Measurements from ENCODE around the gene AGXT.

The AGXT gene

GRCh38 chr2:240869956-240870875, 1.6 kb downstream of the AGXT start:
- DNase-seq, result no peak

GRCh38 chr2:240871071-240871958, 2.7 kb downstream of the AGXT start:
- no peak for DNase-seq

- no peak for DNase-seq
Observed at GRCh38 chr2:240872317-240873097, 3.9 kb downstream of the AGXT start.

DNA sequence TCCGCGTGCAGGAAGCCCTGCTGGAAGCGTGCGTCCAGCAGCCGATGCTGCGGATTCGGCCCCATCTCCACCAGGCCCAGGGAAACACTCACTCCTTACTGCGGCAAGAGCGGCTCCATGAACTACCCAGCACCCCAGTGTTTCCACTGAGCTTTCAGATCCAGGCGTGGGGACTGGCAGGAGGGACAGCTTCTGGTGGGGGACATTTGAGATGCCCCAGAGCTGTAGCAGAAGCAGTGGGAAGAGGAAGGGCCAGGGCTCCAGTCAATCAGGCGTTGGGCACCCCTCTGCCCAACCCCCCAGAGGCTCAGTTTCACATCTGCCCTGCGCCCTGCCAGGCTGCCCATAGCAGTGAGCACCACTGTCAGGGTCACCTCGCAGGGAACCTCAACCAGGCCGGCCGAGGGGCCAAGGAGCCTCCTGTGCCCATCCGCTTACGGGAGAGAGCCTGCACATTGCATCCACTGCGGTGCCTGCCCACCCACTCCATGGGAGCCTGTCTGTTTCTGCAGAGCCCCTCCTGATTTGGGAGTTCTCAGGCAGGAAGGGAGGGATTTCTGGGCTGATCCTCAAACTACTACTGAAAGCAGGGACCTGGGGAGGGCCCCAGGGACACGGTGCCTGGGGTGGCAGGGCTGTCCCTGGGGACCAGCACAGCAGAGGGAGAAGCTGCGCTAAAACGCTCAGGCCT, 4.6 kb downstream of the AGXT start:
- DNase-seq, result no peak

DNA sequence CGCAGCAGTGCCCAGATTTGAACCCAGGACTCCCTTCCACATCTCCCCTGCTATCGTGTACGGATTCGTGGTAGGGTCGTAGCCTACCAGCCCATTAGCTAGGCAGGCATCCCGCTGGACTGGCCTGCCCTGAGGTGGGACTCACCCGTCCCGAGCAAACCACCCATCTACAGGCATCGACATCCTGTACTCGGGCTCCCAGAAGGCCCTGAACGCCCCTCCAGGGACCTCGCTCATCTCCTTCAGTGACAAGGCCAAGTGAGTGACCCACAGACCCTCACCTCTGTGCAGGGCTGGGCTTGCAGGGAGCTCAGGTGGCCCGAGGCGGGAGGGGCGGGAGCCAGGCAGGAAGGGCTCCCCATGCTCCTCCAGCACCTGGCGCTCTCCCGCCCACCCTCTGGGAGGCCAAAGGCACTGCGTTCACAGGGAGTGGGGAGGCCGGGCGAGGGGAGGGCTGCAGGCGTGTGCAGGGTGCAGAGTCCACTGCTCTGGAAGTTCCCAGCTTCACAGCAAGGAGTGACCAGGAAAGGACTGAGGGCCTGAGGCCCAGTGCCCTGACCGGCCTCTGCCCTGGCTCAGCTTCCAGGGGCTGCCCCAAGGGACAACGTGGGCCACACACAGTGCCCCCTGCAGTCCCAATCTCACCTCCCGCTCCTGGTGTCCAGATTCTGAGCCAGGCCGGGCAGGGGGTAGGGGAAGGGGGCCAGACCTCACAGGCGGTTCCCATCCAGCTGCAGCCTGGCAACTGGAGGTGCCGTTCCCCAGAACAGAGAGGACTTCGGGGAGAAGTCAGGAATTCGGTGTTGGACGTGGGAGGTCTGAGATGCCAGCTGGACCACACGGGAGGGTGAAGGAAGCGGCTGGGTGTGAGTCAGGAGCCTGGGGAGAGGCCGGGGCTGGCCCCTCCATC, 5.4 kb downstream of the AGXT start:
- no peak for DNase-seq

DNA sequence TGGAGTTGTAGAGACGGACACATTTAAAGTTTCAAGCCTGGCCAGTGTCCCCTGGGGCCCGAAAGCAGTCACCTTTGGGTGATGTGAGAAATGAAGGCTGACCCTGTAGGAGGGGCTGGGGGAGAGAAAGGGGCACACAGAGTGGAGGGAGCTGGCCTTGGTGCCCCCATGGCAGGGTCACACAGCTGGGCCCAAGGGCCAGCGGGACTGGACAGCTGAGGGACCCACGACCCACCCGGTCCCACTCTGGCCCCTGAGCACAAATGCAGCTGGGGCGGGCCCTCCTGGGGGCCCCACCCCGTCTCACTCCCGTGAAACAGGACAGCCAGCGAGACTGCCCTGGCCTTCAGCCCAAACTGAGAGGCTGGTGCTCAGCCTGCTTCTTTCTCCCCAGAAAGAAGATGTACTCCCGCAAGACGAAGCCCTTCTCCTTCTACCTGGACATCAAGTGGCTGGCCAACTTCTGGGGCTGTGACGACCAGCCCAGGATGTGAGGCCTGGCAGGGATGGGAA, 6.1 kb downstream of the AGXT start:
- DNase-seq, result no peak

- DNase-seq, result no peak
Observed at GRCh38 chr2:240875228-240876034, 6.8 kb downstream of the AGXT start.

GRCh38 chr2:240876035-240876474, 7.4 kb downstream of the AGXT start:
- no peak for DNase-seq

DNA sequence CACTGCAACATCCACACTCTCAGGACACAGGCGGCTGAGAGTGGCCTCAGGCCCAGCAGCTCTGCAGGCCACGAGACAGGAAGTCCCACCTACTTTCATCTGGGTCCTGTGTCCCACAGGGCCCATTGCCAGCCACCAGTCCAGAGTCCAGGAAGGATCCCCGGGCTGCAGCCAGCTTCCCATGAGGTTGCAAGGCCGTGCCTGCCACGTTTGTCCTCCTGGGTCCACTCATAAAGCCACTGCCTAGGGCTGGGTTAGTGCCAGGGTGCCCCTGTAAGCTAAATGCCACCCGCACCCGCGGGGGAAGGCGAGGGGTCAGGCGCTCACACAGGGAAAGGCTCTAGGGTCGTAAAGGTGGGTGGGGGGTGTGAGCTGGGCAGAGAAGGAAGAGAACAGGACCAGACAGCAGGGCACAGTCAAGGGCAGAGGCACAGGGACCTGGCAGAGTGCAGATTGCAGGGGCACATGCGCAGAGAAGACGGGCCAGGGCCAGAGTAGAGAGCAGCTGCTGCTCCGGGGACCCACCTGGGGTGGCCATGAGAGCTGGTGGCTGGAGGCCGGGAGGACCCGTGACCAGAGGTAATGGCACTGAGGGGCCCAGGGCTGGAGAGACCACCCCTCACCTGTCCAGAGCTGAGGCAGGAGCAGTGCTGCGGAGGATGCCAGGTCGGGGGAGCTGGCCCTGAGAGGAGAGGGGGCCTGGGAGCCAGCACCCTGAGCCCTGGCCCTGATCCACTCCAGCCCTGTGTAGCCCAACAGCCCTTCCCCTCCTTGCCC, 8.0 kb downstream of the AGXT start:
- no peak for DNase-seq

DNA sequence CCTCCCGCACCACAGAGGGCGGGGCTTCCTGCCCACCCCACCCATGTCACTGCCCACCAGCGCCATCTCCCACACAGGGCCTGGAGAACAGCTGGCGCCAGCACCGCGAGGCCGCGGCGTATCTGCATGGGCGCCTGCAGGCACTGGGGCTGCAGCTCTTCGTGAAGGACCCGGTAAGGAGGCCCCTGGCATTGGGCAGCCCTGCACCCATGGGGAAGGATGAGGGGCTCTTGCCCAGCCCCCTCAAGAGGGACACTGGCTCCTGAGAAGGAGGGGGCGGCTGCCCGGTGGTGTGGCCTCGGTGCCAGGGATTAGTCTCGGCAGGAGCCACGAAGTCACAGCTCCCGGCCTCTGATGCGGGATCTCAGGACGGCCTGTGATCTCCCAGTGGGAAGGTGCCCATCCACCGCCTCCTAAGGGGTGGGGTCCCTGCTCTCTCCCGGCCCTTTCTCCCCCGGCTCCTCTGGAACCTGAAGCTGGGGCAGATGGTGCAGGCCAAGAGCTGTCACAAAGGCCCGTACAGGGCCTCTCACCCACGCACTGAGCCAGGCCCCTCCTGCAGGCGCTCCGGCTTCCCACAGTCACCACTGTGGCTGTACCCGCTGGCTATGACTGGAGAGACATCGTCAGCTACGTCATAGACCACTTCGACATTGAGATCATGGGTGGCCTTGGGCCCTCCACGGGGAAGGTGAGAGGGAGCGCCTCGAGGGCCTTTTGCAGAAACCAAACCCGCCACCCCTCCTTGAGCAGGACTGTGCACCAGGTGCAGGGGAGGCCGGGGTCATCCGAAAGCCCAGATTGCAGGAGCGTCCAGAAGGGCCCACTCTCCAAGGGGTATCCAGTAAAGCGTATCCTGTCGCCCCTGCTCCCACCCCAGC, 9.1 kb downstream of the AGXT start:
- no peak for DNase-seq

DNA sequence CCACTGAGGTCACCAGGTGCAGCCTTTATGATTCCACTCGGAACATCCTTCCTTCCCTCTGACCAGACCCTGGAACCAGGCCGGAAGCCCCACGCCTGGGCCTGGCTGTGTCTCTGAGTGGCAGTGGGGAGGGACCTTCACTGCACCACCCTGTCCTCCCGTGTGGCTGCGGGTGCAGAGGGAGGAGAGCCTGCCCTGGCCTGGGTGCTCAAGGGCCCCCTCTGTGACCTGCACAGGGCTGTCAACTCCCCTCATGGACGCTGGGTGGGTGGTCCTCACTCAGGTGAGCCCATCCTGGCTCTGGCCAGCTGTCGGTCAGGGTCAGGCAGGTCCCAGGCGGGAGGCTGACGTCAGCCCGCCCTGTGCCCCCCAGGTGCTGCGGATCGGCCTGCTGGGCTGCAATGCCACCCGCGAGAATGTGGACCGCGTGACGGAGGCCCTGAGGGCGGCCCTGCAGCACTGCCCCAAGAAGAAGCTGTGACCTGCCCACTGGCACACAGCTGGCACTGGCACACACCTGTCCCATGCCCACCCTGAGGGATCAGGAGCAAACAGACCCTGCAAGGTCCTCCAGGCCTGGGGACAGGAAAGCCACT, 9.8 kb downstream of the AGXT start:
- no peak for DNase-seq

DNA sequence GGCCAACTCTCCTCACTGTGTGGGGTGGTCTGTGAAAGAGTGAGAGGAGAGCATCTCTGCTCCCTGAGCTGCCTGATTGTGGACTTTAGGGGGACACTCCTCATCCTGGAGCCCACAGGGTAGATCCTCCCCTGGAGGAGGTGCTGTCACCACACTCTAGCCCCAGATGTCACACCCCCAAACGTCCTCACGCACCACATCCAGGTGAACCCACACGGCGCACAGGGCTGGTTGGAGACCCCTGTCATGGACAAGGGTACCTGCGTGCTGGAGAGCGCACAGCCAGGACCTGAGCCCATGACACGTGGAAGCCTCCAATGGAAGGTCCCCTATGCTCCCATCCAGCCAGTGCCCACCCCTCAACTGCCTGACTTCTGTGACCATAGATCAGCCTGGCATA, 10.5 kb downstream of the AGXT start:
- DNase-seq, result no peak

DNA sequence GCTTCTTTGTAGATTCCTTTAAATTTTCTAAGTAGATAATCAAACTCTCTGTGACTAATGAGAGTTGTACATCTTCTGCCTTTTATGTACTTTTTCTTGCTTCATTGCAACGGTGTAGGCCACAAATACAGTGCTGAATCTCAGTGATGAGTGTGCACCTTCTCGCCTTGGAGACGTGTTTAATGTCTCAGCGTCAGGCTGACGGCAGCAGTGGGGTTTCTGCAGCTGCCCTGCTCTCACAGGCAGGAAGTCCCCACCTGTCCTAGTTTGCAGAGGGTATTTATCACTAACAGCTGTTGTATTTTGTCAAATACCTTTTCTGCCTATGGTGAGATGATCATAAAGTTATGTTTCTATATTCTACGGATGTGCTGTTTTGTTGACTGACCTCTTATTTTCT, 13.3 kb downstream of the AGXT start:
- no peak for DNase-seq

DNA sequence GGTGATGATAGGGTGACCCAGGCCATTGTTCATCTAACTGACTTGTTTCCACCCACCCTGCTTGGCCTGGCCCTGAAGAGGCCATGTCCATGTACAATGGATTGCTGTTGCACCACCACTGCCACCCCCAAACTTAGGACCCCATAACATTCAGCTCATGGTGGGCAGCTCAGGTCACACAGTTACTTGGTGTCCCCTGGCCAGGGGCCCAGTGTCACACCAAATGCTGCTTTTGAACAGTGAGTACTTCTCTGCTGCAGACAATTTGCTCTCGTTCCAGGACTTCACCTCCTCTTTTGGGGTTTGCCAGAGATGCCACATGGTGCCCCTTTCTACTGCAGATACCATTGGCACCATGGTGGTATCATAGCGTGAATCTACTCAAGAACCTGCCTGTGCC, 15.6 kb downstream of the AGXT start:
- DNase-seq, result no peak

DNA sequence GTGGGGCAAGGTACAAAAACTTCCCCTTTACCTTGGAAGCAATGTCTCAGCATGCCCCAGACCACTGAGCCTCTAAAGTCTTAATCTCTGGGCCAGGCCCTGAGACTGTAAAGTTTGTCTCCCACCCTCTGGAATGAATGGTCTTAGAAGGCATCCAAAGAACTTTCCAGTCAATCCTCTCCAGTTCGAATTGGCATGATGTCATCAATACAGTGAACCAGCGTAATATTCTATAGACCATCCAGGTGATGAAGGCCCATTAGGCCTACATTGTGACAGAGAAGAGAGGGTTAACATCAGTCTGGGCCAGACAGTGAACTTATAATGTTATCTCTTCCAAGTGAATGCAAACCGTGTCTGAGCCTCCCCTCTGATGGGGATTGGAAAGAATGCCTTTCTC, 16.1 kb downstream of the AGXT start:
- DNase-seq, result no peak

DNA sequence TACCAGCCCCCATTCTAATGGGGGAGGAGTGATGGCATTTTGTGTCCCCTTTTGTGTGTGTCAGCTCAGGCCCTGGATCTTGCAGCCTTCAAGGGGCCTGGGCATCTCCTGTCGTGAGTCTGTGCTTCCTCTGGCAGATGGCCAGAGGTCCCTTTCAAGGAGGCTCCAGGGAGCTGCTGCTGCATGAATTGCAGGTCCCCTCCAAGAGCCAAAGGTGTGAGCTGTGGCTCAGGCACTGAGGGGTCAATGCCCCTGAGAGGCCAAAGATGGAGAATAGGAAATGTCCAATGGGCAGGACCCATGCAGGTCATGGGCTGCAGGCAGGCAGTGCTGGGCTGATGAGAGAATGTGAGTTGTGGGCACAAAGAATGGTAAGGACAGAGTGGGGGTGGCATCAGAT, 16.9 kb downstream of the AGXT start:
- no peak for DNase-seq

GRCh38 chr2:240886023-240886565, 17.5 kb downstream of the AGXT start:
- DNase-seq, result peak; percentile 2

All from suppressor macrophage treated with lipopolysaccharide for 4 hours (primary cell).